ENCODE data around the gene KRT40. TPM values are rescaled to one million over a fixed set of nuclear protein-coding genes. Genes with fewer than 3 reads are reported as not detected.
"Not testable (repeated sequence)": the region's sequence is repeated elsewhere in the genome, so short reads cannot be mapped to it uniquely, and the experiment has no call there.

Gene KRT40
- total and polyA plus RNA-seq, 10 of the 15 experiments (the other 5 are each of a cell fraction or from before 2014, with no cell fraction given): not detected

DNA sequence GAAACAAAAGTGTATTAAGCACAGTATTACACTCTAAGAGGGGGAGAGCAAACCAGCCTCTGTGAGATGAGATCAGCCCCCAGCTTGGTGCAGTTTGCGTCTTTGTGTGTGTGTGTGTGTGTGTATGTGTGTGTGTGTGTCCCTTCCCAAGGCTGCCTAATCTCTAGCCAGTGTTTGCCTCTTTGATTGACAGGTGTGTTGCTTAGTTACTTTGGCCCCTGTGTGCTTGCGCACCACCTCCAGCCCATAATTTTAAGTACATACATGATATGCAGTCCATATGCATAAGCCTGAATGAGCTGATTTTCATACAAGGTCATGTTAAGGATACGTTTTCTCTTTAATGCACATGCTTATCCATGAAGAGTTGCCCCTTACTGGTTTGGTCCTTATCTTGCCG is 17.7 kb upstream of the KRT40 start:
- H3K79me2 ChIP-seq (ENCODE audit: control insufficient read depth, insufficient read depth, low read length): no peaks in the 10 kb centered on the region
- H3K27ac ChIP-seq (ENCODE audit: control insufficient read depth, insufficient read depth): no peak overlapping the region
- no peaks in the 10 kb centered on the region for H3K9me3 ChIP-seq (replicated peaks; ENCODE audit: control insufficient read depth, insufficient read depth, low read length)
- RAD21 ChIA-PET (ENCODE audit: unreplicated experiment): no interaction called here
- POLR2A ChIA-PET: no interaction called here
- no peak overlapping the region for H3K9ac ChIP-seq (ENCODE audit: control insufficient read depth, insufficient read depth, low read length)
- in situ Hi-C loops (cut with MboI): no loop called here
- no peak overlapping the region for H2AFZ ChIP-seq (ENCODE audit: control insufficient read depth, low read depth, low read length)
- no peak for TF ChIP-seq NFXL1 (IDR thresholded peaks at IDR 0.05; ENCODE audit: borderline replicate concordance)
- ATAC-seq (no peak), FAIRE-seq (no peak), DNase-seq (ENCODE audit: low read depth, low spot score) (no peak)
- no peaks in the 10 kb centered on the region for H4K20me1 ChIP-seq (ENCODE audit: control insufficient read depth, insufficient read depth)
- 52% methylated on average over 4 of the region's 4 CpGs for WGBS (ENCODE audit: insufficient coverage, insufficient replicate concordance, low lambda C conversion rate, missing lambda C conversion rate)
- intact Hi-C loops (cut with micrococcal nuclease; ENCODE audit: unreplicated experiment): no loop called here
- H3K4me3 ChIP-seq: no peak overlapping the region
- no peaks in the 10 kb centered on the region for H3K4me1 ChIP-seq (ENCODE audit: control insufficient read depth, insufficient read depth, low read length)
- BruUV-seq (replicated peaks): no TSS peak
- no peak overlapping the region for H3K4me2 ChIP-seq (ENCODE audit: control insufficient read depth, insufficient read depth)
- CTCF ChIA-PET: no interaction called here
- peaks cover 0 to 1% of the 10 kb centered on the region in 2 experiments; a peak in 2 of 4 replicates for H3K27me3 ChIP-seq (replicated peaks in 1 of 2; ENCODE audit: control insufficient read depth in 2 of 2, insufficient read depth in 2 of 2, low read length in 1 of 2)
- H3K36me3 ChIP-seq (ENCODE audit: control insufficient read depth in 2 of 2, insufficient read depth in 2 of 2, low read length in 1 of 2): no peaks in the 10 kb centered on the region
- SMC1A ChIA-PET (ENCODE audit: uncharacterized antibody, unreplicated experiment): no interaction called here

DNA sequence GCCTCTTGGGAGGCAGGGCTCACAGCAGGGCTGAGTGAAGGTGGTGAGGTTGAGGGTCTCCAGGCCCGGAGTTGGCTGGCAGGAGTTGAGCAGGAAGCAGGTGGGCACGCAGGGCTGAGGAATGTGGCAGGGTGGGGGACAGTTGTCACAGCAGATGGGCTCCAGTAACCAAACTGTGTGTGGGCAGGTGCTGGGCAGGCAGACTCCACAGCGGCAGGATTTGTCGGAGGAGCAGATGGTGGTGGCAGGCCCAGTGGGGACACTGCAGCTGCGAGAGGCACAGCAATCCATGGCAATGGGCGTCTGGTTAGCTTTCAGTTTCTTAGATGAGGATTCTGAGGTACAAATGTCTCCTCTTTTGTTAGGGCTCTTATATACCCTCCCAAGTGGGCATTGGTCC is 15.4 kb upstream of the KRT40 start, which contains the start of gene KRTAP3-2:
Gene KRTAP3-2 (minus strand): TSS at position 344 of the 400 bp plus-strand sequence. CDS start 53 bp downstream, at position 291.
- in situ Hi-C loops (cut with MboI): not testable (repeated sequence)

More for the DNA sequence above, 15.4 kb upstream of the KRT40 start, which contains the start of gene KRTAP3-2:
- H3K4me1 ChIP-seq (ENCODE audit: control insufficient read depth, insufficient read depth, low read length); BruUV-seq (replicated peaks); H3K4me3 ChIP-seq; H3K4me2 ChIP-seq (ENCODE audit: control insufficient read depth, insufficient read depth); H3K27me3 ChIP-seq (replicated peaks in 1 of 2; ENCODE audit: control insufficient read depth in 2 of 2, insufficient read depth in 2 of 2, low read length in 1 of 2); H3K27ac ChIP-seq (ENCODE audit: control insufficient read depth, insufficient read depth); FAIRE-seq; CTCF ChIA-PET; ATAC-seq; SMC1A ChIA-PET (ENCODE audit: uncharacterized antibody, unreplicated experiment); H3K79me2 ChIP-seq (ENCODE audit: control insufficient read depth, insufficient read depth, low read length); H3K9ac ChIP-seq (ENCODE audit: control insufficient read depth, insufficient read depth, low read length); H3K9me3 ChIP-seq (replicated peaks; ENCODE audit: control insufficient read depth, insufficient read depth, low read length); POLR2A ChIA-PET; RAD21 ChIA-PET (ENCODE audit: unreplicated experiment); intact Hi-C loops (cut with micrococcal nuclease; ENCODE audit: unreplicated experiment); H3K36me3 ChIP-seq (ENCODE audit: control insufficient read depth in 2 of 2, insufficient read depth in 2 of 2, low read length in 1 of 2); H4K20me1 ChIP-seq (ENCODE audit: control insufficient read depth, insufficient read depth); H2AFZ ChIP-seq (ENCODE audit: control insufficient read depth, low read depth, low read length); DNase-seq (ENCODE audit: low read depth, low spot score): not testable (repeated sequence)
- WGBS (ENCODE audit: insufficient coverage, insufficient replicate concordance, low lambda C conversion rate, missing lambda C conversion rate): 46% methylated on average over 4 of the region's 6 CpGs
